Measurements from ENCODE around the gene KLHDC8B. TPM values are rescaled to one million over a fixed set of nuclear protein-coding genes. Genes with fewer than 3 reads are reported as not detected.
"Not testable (repeated sequence)": the region's sequence is repeated elsewhere in the genome, so short reads cannot be mapped to it uniquely, and the experiment has no call there.

The KLHDC8B gene
- total and polyA plus RNA-seq, 10 of the 15 experiments (the other 5 are each of a cell fraction or from before 2014, with no cell fraction given), result 0.31 to 1.5 (median 0.85) TPM; not detected in 1

DNA sequence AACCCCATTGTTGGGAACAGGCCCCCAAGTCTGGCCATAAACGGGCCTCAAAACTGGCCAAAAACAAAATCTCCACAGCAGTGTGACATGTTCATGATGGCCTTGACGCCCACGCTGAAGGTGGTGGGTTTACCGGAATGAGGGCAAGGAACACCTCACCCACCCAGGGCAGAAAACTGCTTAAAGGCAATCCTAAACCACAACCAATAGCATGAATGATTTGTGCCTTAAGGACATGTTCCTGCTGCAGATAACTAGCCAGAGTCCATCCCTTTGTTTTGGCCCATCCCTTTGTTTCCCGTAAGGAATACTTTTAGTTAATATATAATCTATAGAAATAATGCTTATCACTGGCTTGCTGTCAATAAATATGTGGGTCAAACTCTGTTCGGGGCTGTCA is 47.7 kb downstream of the KLHDC8B start:
- H3K9me3 ChIP-seq (replicated peaks; ENCODE audit: control insufficient read depth, insufficient read depth, low read length), result no peaks in the 10 kb centered on the region; the same call in 1 of the 3 replicates
- no TSS peak for BruUV-seq (replicated peaks)
- DNase-seq (ENCODE audit: low read depth, low spot score) (no peak), ATAC-seq (no peak), FAIRE-seq (no peak)
- ChIA-PET POLR2A (no interaction called here), SMC1A (ENCODE audit: uncharacterized antibody, unreplicated experiment) (no interaction called here), RAD21 (ENCODE audit: unreplicated experiment) (no interaction called here), CTCF (no interaction called here)
- H2AFZ ChIP-seq (ENCODE audit: control insufficient read depth, low read depth, low read length), result no peak overlapping the region
- no peak overlapping the region for H3K27ac ChIP-seq (ENCODE audit: control insufficient read depth, insufficient read depth)
- no peaks in the 10 kb centered on the region for H3K36me3 ChIP-seq (ENCODE audit: control insufficient read depth in 2 of 2, insufficient read depth in 2 of 2, low read length in 1 of 2)
- 72% methylated on average over 6 of the region's 6 CpGs for WGBS (ENCODE audit: insufficient coverage, insufficient replicate concordance, low lambda C conversion rate, missing lambda C conversion rate)
- no peaks in the 10 kb centered on the region for H3K4me1 ChIP-seq (ENCODE audit: control insufficient read depth, insufficient read depth, low read length)
- no peaks in the 10 kb centered on the region for H4K20me1 ChIP-seq (ENCODE audit: control insufficient read depth, insufficient read depth)
- intact Hi-C loops (cut with micrococcal nuclease; ENCODE audit: unreplicated experiment) (no loop called here), in situ Hi-C loops (cut with MboI) (no loop called here)
- no peak for TF ChIP-seq GABPA (IDR thresholded peaks at IDR 0.05; ENCODE audit: low read depth)
- no peak for TF ChIP-seq FOXM1 (IDR thresholded peaks at IDR 0.05; ENCODE audit: low read depth, low read length)
- no peak overlapping the region for H3K9ac ChIP-seq (ENCODE audit: control insufficient read depth, insufficient read depth, low read length)
- H3K79me2 ChIP-seq (ENCODE audit: control insufficient read depth, insufficient read depth, low read length), result no peaks in the 10 kb centered on the region
- no peak overlapping the region for H3K4me3 ChIP-seq
- no peak overlapping the region for H3K4me2 ChIP-seq (ENCODE audit: control insufficient read depth, insufficient read depth)
- H3K27me3 ChIP-seq (replicated peaks in 1 of 2; ENCODE audit: control insufficient read depth in 2 of 2, insufficient read depth in 2 of 2, low read length in 1 of 2), result no peaks in the 10 kb centered on the region

DNA sequence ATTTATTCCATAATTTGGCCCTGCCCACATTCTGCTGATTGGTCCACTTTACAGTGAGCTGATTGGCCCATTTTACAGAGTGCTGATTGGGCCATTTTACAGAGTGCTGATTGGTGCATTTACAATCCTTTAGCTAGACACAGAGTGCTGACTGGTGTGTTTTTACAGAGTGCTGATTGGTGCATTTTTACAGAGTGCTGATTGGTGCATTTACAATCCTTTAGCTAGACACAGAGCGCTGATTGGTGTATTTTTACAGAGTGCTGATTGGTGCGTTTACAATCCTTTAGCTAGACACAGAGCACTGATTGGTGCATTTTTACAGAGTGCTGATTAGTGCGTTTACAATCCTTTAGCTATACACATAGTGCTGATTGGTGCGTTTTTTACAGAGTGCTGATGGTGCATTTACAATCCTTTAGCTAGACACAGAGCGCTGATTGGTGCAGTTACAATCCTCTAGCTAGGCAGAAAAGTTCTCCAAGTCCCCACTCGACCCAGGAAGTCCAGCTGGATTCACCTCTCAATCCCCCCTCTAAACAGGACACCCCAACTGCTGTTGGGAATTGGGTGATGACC is 49.7 kb downstream of the KLHDC8B start:
- H3K9ac ChIP-seq (ENCODE audit: control insufficient read depth, insufficient read depth, low read length); H4K20me1 ChIP-seq (ENCODE audit: control insufficient read depth, insufficient read depth); H3K4me3 ChIP-seq; in situ Hi-C loops (cut with MboI); H3K79me2 ChIP-seq (ENCODE audit: control insufficient read depth, insufficient read depth, low read length); H3K27me3 ChIP-seq (replicated peaks in 1 of 2; ENCODE audit: control insufficient read depth in 2 of 2, insufficient read depth in 2 of 2, low read length in 1 of 2); intact Hi-C loops (cut with micrococcal nuclease; ENCODE audit: unreplicated experiment); RAD21 ChIA-PET (ENCODE audit: unreplicated experiment); H2AFZ ChIP-seq (ENCODE audit: control insufficient read depth, low read depth, low read length); DNase-seq (ENCODE audit: low read depth, low spot score); H3K27ac ChIP-seq (ENCODE audit: control insufficient read depth, insufficient read depth); H3K9me3 ChIP-seq (replicated peaks; ENCODE audit: control insufficient read depth, insufficient read depth, low read length); FAIRE-seq; H3K36me3 ChIP-seq (ENCODE audit: control insufficient read depth in 2 of 2, insufficient read depth in 2 of 2, low read length in 1 of 2); POLR2A ChIA-PET; BruUV-seq (replicated peaks); H3K4me1 ChIP-seq (ENCODE audit: control insufficient read depth, insufficient read depth, low read length); H3K4me2 ChIP-seq (ENCODE audit: control insufficient read depth, insufficient read depth); ATAC-seq: not testable (repeated sequence)
- WGBS (ENCODE audit: insufficient coverage, insufficient replicate concordance, low lambda C conversion rate, missing lambda C conversion rate), result 44% methylated on average over 6 of the region's 6 CpGs
- ChIA-PET CTCF (interaction anchor here (0.6 to 1.3 kb wide), 2 partner anchors 38 to 872 kb away, joined by 3 read pairs; no protein-coding TSS in a partner anchor), SMC1A (ENCODE audit: uncharacterized antibody, unreplicated experiment) (interaction anchor here (0.7 to 1.2 kb wide), 2 partner anchors 8 to 558 kb away, joined by 3 to 4 read pairs; no protein-coding TSS in a partner anchor)
- TF ChIP-seq NFYB (IDR thresholded peaks at IDR 0.05; ENCODE audit: insufficient read depth, low read depth, low read length), result peak; percentile 56; the same call in 1 of the 2 replicates

All from GM12878 (cell line).